ENCODE results near the gene SPTSSB. TPM values are rescaled to one million over a fixed set of nuclear protein-coding genes. Genes with fewer than 3 reads are reported as not detected.

The SPTSSB gene
- total and polyA plus RNA-seq, 2 experiments from 2014 or later: 23.5 to 33.5 TPM

- DNase-seq (ENCODE audit: low spot score): peak; percentile 93
- peaks cover 30% of the 10 kb centered on the region for H3K4me1 Mint-ChIP-seq
- TF ChIP-seq POLR2AphosphoS5 (IDR thresholded peaks at IDR 0.05; ENCODE audit: low read depth) (peak; percentile 38; the same call in 1 of the 2 replicates), STAT1 (IDR thresholded peaks at IDR 0.05; ENCODE audit: unreplicated experiment) (no peak), ZNF331 (CRISPR knock-in tag; IDR thresholded peaks at IDR 0.05; ENCODE audit: low read depth) (no peak), CREB1 (CRISPR knock-in tag; IDR thresholded peaks at IDR 0.05; ENCODE audit: low read depth) (peak; percentile 32; the same call in 1 of the 2 replicates), ETS1 (IDR thresholded peaks at IDR 0.05) (peak; percentile 71; the same call in 1 of the 2 replicates), NANOG (IDR thresholded peaks at IDR 0.05; ENCODE audit: borderline replicate concordance) (peak; percentile 87), EZH2phosphoT487 (IDR thresholded peaks at IDR 0.05; ENCODE audit: unreplicated experiment) (no peak), EZH2 (IDR thresholded peaks at IDR 0.05; ENCODE audit: low read depth, unreplicated experiment) (no peak), JUNB (IDR thresholded peaks at IDR 0.05; ENCODE audit: unreplicated experiment) (no peak), ZNF114 (CRISPR knock-in tag; IDR thresholded peaks at IDR 0.05) (no peak), REST (IDR thresholded peaks at IDR 0.05; ENCODE audit: unreplicated experiment) (no peak)
Measured at GRCh38 chr3:161420746-161421145, 49.4 kb upstream of the SPTSSB start.

More at GRCh38 chr3:161420746-161421145, 49.4 kb upstream of the SPTSSB start:
- Histone ChIP-seq H3K27me3 (ENCODE audit: insufficient read depth) (no peaks in the 10 kb centered on the region), H3K27ac (ENCODE audit: low read depth) (peak overlapping the region; percentile 61), H2AFZ (no peak overlapping the region), H3F3A (replicated peaks; ENCODE audit: low read depth) (no peaks in the 10 kb centered on the region), H3K79me2 (replicated peaks; ENCODE audit: insufficient read depth) (no peaks in the 10 kb centered on the region), H4K20me1 (replicated peaks; ENCODE audit: insufficient read depth) (no peaks in the 10 kb centered on the region), H3K4me3 (peak overlapping the region; percentile 6; the same call in 1 of the 2 replicates), H3K36me3 (ENCODE audit: insufficient read depth) (peaks cover 4% of the 10 kb centered on the region; the same call in 1 of the 2 replicates), H3K9me2 (ENCODE audit: insufficient read depth) (peaks cover 8% of the 10 kb centered on the region; the same call in 1 of the 2 replicates), H3K4me2 (peak overlapping the region; percentile 17), H3K4me1 (ENCODE audit: insufficient read depth) (peaks cover 34% of the 10 kb centered on the region)
- H3K27me3 Mint-ChIP-seq (ENCODE audit: insufficient read depth, low read depth, poor library complexity): peaks cover 5% of the 10 kb centered on the region
- H3K9me3 Mint-ChIP-seq: peaks cover 28% of the 10 kb centered on the region
- peaks cover 30% of the 10 kb centered on the region for H3K36me3 Mint-ChIP-seq (ENCODE audit: low read depth)
- peak; percentile 93 for ATAC-seq
- H3K4me3 Mint-ChIP-seq: peak overlapping the region; percentile 50
- H3K27ac Mint-ChIP-seq: peak overlapping the region; percentile 15; the same call in 1 of the 2 replicates

Measured in GM23338 (cell line).